SKM-1 treated with dmso at 0.1 percent for 144 hours (cell line): ENCODE measurements around the gene INPP5A.
"Not testable (repeated sequence)": the region's sequence is repeated elsewhere in the genome, so short reads cannot be mapped to it uniquely, and the experiment has no call there.

ENCODE experiments used
- DNase-seq: peaks from one replicate; lab custom pipeline; 2025; ENCODE audit not compliant: unreplicated experiment; lab: John Stamatoyannopoulos, UW

INPP5A gene

GRCh38 chr10:132735341-132735775 is 197.8 kb downstream of the INPP5A start:
- no peak for DNase-seq

- no peak for DNase-seq
Measured at GRCh38 chr10:132735923-132736391, 198.4 kb downstream of the INPP5A start.

- no peak for DNase-seq
Measured at GRCh38 chr10:132737390-132738048, 199.9 kb downstream of the INPP5A start.

GRCh38 chr10:132738454-132739224 is 201.1 kb downstream of the INPP5A start:
- no peak for DNase-seq

- no peak for DNase-seq
Measured at GRCh38 chr10:132739225-132739613, 201.6 kb downstream of the INPP5A start.

- DNase-seq, result no peak
Measured at GRCh38 chr10:132740588-132740987, 203.0 kb downstream of the INPP5A start.

GRCh38 chr10:132742167-132742836 is 204.7 kb downstream of the INPP5A start:
- DNase-seq, result no peak

- DNase-seq, result no peak
Measured at GRCh38 chr10:132742837-132743194, 205.2 kb downstream of the INPP5A start.

- not testable (repeated sequence) for DNase-seq
Measured at GRCh38 chr10:132743196-132743924, 205.8 kb downstream of the INPP5A start.

GRCh38 chr10:132743925-132744490 is 206.4 kb downstream of the INPP5A start:
- no peak for DNase-seq

GRCh38 chr10:132744839-132745238 is 207.3 kb downstream of the INPP5A start:
- DNase-seq, result no peak

- no peak for DNase-seq
Measured at GRCh38 chr10:132745511-132745910, 207.9 kb downstream of the INPP5A start.

- no peak for DNase-seq
Measured at GRCh38 chr10:132745971-132746370, 208.4 kb downstream of the INPP5A start.

GRCh38 chr10:132746386-132746785 is 208.8 kb downstream of the INPP5A start:
- DNase-seq, result no peak

GRCh38 chr10:132746801-132747625 is 209.4 kb downstream of the INPP5A start:
- no peak for DNase-seq

GRCh38 chr10:132748135-132748534 is 210.5 kb downstream of the INPP5A start:
- DNase-seq, result no peak

GRCh38 chr10:132748545-132749370 is 211.2 kb downstream of the INPP5A start:
- no peak for DNase-seq

- no peak for DNase-seq
Measured at GRCh38 chr10:132749371-132749795, 211.8 kb downstream of the INPP5A start.

- no peak for DNase-seq
Measured at GRCh38 chr10:132750936-132751335, 213.3 kb downstream of the INPP5A start.
